Epithelial cell of alveolus of lung (primary cell): ENCODE results near the gene TYRP1. TPM values are rescaled to one million over a fixed set of nuclear protein-coding genes. Genes with fewer than 3 reads are reported as not detected.

Experiments
- total RNA-seq: library from RNA; depleted of rRNA; stranded (reverse); fragments of >200 nt; gene quantifications from 2 replicates; pipeline ENCODE4 v1.2.1, GENCODE V29; 2015

The TYRP1 gene
- total RNA-seq, result 7.4 and 14.4 TPM in 2 replicates

DNA sequence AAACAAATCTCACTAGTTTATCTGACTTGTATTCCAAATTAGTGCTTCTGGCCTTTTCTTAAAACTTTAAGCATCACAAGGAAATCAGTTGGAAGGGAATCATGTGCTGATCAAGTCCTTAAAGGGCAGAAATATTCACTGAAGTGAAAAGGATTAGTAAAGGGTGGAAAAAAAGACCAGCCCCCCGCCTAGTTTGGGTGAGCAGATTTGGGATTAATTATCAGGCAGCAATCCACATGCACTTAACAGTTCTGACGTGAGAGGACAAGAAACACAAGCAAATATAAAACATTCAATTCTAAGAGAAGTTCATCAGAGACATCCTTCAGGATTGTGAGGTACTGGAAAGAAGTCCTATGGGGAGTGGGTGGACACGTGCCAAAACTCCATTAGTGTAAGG lies at the start of gene TYRP1:
TYRP1 (plus strand) TSS at position 245 of the 400 bp plus-strand sequence. CDS start 612 bp downstream, outside the sequence.

Other genes with a start within 250 kb of the TYRP1 start
- 21.5 and 57.2 TPM in 2 replicates for gene LURAP1L, start 81.6 kb downstream of the TYRP1 start, total RNA-seq